ENCODE data around the gene MEGF11.

The MEGF11 gene

GRCh38 chr15:66108483-66109265, 144.9 kb downstream of the MEGF11 start:
- FAIRE-seq, result no peak

- FAIRE-seq, result no peak
Observed at GRCh38 chr15:66107070-66107469, 146.5 kb downstream of the MEGF11 start.

GRCh38 chr15:66105286-66106265, 148.0 kb downstream of the MEGF11 start:
- FAIRE-seq, result no peak

DNA sequence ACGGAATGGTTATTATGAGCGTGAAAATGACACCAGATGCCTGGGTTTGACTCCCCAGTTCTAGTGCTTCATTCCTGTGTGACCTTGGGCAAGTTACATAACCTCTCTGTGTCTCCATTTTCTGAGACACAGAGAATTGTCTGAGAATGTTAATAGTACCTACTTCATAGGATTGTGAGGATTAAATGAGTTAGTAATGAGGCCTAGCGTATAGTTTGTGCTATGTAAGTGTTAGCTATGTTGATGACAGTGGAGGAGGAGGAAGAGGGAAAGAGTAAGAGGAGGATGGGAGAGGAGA, 150.3 kb downstream of the MEGF11 start:
- FAIRE-seq, result no peak

GRCh38 chr15:66102563-66103292, 150.8 kb downstream of the MEGF11 start:
- no peak for FAIRE-seq

DNA sequence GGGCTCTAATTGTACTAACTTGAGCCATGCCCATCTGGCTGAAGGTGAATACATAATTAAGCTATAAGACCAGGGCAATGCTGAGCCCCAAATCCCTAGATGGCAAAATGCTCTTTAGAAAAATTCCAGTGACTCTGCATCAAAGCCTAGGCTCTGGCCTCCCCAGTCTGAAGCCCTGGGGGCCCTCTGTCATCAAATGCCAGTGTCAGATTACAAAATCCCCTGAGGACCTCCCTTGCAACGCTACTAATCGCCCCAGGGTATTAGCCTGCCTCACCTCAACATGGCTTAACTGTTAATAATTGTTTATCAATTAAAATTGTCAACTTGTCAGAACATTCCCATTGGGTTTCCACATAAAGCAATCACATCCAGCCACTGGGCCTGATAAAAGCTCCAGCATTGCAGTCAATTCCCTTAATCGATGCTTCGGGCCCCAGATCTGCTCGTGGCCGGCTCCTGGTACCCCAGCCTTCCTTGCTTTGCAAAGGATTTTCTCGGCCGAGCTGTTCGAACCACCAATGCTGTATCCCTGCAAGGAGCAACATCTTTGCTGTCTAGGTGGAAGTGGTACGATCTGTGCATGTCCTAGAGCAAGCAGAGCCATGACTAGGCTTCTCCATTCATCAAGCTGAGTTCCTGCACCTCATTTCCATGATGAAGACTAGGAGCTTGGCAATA, 151.7 kb downstream of the MEGF11 start:
- FAIRE-seq, result no peak

- no peak for FAIRE-seq
Observed at GRCh38 chr15:66100761-66101160, 152.8 kb downstream of the MEGF11 start.

DNA sequence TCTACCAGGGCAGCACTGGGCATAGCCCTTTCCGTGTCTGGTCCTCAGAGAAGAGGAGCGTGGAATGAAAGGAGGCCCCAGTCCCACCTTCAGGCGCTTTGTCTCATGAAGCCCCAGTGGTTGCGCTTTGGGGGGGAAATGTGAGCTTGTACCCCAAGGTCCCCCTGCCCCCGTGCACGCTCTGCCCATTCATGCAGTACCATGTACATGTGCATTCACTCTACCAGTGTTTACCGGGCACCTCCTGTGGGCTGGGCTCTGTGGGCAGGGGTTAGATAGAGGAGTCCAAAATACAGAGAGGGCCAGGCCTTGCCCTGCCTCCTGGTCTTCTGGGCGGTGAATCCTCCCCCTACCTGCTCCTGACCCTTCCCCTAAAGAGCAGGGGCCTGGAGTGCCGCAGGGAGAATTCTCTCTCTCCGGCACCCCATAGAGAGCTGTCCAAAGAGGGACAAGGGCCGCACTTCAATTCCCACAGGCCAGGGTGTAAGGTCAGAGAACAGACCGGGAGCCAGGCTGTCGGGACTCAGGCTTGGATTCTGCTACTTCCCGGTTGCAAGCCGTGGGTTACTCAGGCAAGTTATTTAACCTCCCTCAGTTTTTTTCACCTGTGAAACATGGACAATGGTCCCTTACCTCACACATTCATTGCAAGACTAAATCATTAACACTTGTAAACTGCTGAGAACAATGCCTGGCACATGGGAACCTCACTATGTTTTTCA, 153.4 kb downstream of the MEGF11 start:
- no peak for FAIRE-seq

DNA sequence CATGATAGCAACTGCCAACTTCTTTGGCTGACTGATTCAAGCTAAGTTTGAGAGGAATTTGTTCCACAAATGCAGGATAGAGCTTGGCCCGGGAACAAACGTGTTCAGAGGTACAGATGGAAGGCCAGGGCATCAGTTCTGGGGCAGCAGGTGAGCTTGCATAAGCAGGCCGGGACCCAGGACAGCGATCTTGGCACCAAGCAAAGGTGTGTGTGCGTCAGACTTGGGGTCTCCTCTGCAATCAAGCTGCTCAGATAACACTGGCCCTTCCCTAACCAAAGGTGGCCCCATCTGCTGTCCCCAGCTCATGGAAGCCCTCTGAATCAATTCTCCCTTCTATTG, 155.6 kb downstream of the MEGF11 start:
- FAIRE-seq, result no peak

GRCh38 chr15:66097151-66098021, 156.2 kb downstream of the MEGF11 start:
- FAIRE-seq, result no peak

DNA sequence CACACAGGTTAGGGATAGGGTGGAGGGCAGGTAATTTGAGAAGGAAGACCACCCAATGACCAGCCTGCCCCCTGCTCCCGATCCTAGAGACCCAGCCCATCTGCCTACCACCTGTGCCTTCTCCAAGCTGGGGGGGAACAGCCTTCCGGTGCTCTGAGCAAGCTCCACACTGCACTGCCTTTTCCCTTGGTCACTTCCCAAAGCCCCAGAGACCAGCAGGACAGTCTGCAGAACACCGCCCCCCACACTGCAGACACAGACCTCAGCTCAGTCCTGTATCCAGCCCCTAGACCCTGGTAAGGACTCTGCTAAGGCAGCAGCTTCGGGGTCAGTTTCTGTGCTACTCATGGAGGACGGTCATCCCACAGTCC, 156.9 kb downstream of the MEGF11 start:
- no peak for FAIRE-seq

- no peak for FAIRE-seq
Observed at GRCh38 chr15:66095871-66096687, 157.5 kb downstream of the MEGF11 start.

GRCh38 chr15:66094331-66094730, 159.2 kb downstream of the MEGF11 start:
- no peak for FAIRE-seq

GRCh38 chr15:66092053-66093016, 161.2 kb downstream of the MEGF11 start:
- no peak for FAIRE-seq

- no peak for FAIRE-seq
Observed at GRCh38 chr15:66089509-66089908, 164.0 kb downstream of the MEGF11 start.

DNA sequence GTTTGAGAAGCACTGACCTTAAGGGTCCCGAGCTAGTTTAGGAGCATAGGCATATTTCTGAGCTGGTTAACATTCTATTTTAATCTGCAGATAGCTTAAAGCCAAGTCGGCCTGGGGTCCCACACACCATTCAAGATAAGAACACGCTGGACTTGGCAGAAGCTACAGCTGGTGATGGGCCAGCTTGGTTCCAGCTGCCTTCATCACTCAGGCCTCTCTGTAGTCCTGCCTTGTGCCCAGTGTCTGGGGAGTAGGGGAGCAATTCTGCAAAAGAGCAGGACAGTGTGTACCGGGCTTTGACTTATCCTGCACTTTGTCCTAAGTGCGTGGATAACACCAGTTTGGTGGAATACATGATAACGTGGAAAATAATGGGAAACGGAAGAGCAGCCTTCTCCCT, 164.5 kb downstream of the MEGF11 start:
- FAIRE-seq, result no peak

GRCh38 chr15:66085128-66085527, 168.4 kb downstream of the MEGF11 start:
- FAIRE-seq, result no peak

DNA sequence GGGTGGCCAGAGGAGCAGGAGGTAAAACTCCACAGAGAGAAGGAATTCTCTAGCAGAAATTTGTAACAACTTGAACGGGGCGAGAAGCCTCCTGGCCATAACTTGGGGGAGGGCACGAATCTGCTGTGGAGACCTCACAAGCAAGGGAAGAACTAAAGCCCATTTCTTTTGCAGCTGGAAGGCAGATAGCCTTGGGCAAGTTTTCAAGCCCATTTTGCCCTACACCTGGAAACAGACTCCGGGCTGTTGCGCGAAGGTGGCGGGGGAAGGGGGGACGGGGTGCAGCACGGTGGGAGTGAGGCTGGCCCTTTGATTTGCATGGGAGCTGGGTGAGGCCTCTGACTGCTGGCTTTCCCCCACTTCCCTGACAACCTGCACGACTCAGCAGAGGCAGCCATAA, 168.8 kb downstream of the MEGF11 start:
- no peak for FAIRE-seq

All from A204.1 (cell line).